K562 treated with DMSO at 1 percent for 12 hours (cell line): ENCODE measurements around the gene IDS. TPM values are rescaled to one million over a fixed set of nuclear protein-coding genes. Genes with fewer than 3 reads are reported as not detected.

Experiments
- total RNA-seq: library from RNA; unstranded; fragments of 300-600 nt; gene quantifications from 2 replicates; pipeline ENCODE4 v1.2.3, GENCODE V29; 2022; ENCODE audit not compliant: insufficient read depth

The IDS gene
- total RNA-seq = 9.8 and 36.6 TPM in 2 replicates

DNA sequence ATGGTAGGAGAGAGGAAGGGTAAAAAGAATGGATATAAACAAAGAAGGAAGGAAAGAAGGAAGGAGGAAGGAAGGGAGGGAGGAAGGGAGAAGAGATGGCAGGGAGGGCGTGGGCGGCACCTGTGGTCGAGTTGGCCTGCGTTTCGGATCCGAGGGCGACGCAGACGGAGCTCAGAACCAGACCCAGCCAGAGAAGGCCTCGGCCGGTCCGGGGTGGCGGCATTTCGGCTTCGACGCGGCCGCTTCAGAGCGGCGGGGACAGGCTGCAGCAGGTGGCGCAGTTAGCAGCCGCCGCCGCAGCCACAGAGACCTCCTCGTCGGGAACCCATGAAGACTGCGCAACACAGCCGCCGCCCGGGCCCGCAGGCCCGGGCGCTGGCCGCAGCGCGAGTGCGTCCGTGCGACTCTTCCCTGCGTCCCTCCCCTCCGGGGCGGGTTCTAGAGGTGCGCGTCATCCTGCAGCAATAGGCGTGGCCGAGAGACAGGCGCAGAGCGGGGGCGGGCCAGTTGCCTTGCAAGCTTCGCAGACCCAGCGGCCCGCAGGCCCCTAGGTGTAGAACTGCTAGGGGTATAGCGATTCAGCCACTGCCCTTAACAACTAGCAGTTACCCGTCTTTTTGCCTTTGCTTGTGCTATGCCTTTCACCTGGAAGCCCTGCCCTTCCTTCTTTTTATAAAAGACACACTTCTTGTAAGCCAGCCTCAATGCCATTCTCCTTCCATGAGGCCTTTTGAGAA lies at the start of gene IDS:
Gene IDS, minus strand, starts transcription at position 392 of the 737 bp plus-strand sequence. Its CDS starts 169 bp downstream, at position 223.

DNA sequence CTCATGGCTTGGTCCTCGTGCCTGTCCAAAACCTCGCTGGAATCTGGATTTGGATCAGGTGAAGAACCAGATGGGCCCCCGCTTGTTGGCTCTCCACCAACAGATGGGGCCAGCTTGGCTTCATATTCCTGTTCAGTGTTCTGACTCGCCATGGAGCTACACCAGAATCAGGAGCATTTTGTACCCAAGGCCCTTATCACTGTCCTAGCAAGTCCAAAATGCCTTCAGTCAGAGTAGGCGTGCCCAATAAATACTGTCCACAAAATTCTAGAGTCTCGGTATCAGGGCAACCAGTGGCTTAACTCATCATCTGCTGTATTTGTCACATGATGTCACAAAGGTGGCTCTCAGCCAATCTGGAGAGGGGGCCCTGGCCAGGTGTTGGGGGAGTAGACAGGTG lies 44.6 kb upstream of the IDS start, which contains the start of gene HSFX3:
Gene HSFX3, minus strand, starts transcription at position 224 of the 400 bp plus-strand sequence. Its CDS starts 72 bp downstream, at position 152.

DNA sequence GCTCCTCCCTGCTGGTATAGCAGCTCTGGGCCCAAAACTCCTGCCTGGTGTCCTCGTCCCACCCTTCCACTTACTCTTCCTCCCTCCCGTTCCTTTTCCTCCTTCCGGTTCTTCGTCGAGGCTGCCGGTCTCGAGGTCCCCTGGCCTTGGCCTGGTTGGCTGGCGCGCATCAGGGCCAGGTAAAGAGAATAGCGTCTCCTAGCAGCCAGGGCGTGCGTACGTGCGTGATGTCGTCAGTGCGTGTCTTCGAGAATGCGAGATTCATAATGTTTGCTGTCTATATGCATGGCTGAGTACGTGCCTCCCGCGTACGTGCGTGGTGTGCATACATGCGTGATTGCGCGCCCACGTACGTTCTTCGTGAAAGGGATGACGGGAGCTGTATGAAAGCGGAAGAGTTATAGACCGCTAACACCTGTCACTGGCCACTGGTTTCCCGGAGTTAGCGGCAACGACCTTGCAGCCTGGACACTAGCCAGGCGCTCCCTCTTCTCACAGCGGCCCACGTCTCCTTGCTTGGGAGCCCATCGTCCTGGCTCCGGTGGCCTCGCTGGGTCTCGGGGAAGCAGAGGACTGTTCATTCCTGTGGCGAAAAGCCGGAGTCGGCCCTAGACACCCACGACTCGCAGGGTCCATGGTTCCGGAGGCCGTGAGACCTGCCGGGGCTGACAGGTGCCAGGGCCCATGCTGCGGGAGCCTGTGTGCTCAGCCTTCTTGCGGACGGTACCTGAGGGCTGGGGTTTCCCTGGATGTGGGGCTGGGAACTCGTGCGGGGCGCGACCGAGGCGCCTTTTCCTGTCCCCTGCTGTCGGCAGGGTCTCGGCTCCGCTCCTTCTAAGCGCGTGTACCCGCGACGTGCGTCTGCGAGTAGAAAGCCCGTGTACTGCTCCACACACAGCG lies 35.8 kb upstream of the IDS start, which contains the start of gene EOLA1:
Gene EOLA1, plus strand, starts transcription at position 392 of the 900 bp plus-strand sequence. CDS start 4,619 bp downstream, outside the sequence.

Other genes with a start within 250 kb of the IDS start
- gene EOLA1, start 35.7 kb upstream of the IDS start, total RNA-seq = 24.3 and 26.9 TPM in 2 replicates
- not detected in 2 replicates for gene HSFX3, start 44.6 kb upstream of the IDS start, total RNA-seq
- 22.0 and 26.0 TPM in 2 replicates for gene MAGEA9B, start 82.2 kb upstream of the IDS start, total RNA-seq
- 0.72 TPM in 1 of 2 replicates, not detected in the other for gene HSFX2, start 90.0 kb upstream of the IDS start, total RNA-seq
- gene TMEM185A, start 126.5 kb upstream of the IDS start, total RNA-seq = 5.3 and 12.6 TPM in 2 replicates
- 0.36 TPM in 1 of 2 replicates, not detected in the other for gene MAGEA11, start 206.8 kb upstream of the IDS start, total RNA-seq